Suppressor macrophage treated with lipopolysaccharide for 4 hours (primary cell): ENCODE results near the gene RASSF7.
A peak's percentile ranks its signal among the peaks of the same experiment; 100 is the strongest.

ENCODE experiments used
- DNase-seq: peaks from one replicate; pipeline ENCODE4 v3.0.0-alpha.2; 2020

RASSF7 gene

DNA sequence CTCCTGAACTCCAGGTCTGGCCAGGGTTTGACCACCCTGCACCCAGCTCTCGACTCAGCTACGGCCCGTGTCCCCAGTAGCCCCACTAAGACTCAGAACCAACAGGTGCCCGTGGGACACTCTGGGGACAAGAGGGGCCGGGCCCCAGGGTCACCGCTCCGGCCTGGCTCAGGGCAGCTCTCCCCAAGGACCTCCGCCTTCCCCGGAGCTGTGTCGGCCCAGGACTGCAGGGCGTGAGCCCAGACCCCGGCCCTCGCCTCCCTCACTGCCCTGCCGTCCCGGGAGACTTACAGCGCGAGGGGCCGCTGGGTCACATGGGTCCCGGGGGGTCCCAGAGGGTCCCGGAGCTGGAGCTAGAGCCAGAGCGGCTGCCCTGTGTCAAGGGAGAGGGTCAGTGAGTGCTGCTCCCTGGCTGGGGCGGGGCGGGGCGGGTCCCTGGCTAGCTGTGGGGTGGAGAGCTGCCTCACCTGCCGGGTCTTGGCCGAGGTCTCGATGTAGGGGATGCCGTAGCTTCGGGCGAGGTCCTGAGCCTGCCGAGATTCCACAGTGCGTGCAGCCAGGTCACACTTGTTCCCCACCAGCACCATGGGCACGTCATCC, 27.7 kb upstream of the RASSF7 start:
- DNase-seq = no peak

- DNase-seq = no peak
Measured at GRCh38 chr11:533586-534395, 27.0 kb upstream of the RASSF7 start.

DNA sequence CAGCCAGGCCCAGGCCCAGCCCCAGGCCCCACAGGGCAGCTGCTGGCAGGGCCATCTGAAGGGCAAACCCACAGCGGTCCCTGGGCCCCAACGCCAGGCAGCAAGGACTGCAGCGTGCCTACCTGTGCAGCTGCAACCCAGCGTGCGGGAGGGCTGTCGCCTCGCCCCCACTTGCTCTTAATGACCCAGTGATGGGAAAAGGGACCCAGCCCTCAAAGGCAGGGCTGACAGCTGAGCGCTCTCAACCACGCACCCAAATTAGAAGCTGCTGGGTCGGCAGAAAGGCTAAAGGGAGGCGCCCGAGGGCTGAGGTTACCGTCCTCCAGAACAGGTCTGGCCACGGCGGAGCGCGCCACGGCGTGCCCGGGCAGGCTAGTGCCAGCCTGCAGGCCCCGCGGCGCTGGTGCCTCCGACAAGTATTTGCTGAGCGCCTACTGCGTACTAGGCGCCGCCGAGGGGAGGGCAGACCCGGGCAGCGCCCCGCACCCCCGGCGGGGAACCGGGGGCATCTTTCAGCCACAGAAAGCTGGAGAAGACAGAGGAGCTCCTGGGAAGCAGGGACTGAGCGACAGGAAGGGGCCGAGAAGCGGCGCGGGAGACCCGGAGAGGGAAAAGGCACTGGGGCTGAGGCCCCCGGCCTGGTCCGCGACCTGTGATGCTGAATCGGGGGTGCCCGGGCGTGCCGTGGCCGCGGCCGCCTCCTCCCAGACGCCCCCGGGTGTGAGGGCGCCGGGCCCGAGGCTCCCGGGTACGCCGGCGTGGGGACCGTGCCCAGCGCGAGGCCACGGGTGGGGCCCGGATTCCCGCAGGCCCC, 26.2 kb upstream of the RASSF7 start:
- DNase-seq = peak; percentile 27

GRCh38 chr11:535210-535518, 25.6 kb upstream of the RASSF7 start:
- no peak for DNase-seq

- DNase-seq = peak; percentile 98
Measured at GRCh38 chr11:535519-536454, 25.0 kb upstream of the RASSF7 start, which contains the start of gene HRAS. HRAS (minus strand) TSS chr11:535576.

- DNase-seq = peak; percentile 76
Measured at GRCh38 chr11:536841-537621, 23.7 kb upstream of the RASSF7 start, which contains the start of gene LRRC56. LRRC56 (plus strand) TSS chr11:537527; CDS start chr11:540685, 3,158 bp downstream.

DNA sequence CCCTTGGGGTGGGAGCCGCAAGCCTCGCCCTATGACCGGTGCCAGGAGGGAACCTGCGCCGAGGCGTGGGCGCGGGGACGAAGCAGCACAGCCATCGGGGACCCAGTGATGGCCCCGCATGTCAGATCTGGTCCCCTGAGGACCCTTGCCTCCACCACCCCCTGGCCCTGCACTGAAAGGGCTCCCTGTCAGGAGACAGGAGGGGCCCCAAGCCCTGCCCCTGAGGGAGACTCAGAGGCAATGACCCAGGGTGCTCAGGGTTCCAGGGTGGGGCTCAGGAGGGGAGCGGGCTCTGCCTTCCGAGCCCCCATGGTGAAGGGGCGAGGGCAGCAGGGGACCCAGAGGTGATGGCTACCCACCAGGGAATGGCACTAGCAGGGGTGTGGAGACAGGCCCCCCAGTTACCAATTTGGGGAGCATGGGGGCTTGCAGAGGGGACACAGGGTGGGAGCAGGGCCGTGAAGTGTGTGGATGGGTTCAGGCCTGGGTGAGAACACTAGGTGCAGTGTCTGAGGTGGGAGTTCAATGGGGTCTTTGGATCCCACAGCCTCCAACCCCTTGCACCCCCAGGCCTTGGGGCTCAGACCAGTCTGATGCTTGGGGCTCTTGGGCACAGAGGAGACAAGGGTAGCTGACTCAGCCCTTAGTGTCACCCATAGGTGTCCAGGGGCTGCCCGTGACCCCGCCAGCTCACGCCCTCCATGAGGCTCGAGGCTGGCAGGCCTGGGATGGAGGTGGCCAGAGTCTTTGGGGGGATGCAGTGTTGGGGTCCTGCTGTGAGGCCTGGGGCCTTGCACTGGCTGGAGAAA, 22.9 kb upstream of the RASSF7 start:
- no peak for DNase-seq

GRCh38 chr11:538431-539051, 22.2 kb upstream of the RASSF7 start:
- DNase-seq = no peak

DNA sequence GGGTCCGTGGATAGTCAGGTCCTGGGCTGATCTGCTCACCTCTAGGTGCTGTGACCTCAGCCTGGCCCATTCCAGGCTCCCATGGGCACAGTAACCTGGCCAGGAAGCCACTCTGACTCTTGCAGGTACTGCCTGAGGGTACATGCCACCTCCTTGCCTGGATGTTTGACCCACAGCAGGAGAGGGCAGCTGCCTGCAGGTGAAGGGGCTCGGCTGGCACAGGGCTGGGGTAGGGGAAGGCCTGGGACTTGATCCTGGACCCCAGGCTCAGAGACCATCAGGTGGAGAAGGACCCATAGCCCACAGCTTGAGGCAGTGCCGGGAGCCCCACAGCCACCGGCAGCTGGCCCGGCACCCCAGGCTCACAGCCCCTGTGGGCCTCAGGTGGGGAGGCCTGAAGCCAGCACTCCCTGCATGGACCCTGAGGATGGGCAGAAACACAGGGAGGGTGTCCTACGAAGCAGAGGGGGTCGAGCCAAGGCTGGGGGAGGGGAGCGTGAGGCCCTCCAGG, 20.7 kb upstream of the RASSF7 start:
- DNase-seq = no peak

GRCh38 chr11:540583-541432, 20.0 kb upstream of the RASSF7 start:
- no peak for DNase-seq

DNA sequence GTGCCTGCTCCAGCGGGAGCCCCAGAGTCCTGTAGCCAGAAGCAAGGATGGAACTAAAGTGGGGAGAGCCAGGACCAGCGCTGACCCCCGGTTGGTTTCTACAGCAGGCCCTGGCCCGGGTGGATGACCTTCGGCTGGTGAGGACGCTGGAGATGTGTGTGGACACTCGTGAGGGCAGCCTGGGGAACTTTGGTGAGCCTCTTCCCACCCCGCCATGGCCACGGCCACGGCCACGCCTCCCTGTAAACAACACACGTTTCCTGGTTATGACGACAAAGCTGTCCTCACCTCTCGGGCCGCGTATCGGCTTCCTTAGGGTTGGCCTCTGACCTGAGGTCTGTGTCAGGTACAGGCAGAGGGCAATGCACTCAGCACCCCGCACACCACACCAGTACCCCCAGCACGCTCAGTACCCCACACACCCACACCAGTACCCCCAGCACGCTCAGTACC, 19.3 kb upstream of the RASSF7 start:
- no peak for DNase-seq

DNA sequence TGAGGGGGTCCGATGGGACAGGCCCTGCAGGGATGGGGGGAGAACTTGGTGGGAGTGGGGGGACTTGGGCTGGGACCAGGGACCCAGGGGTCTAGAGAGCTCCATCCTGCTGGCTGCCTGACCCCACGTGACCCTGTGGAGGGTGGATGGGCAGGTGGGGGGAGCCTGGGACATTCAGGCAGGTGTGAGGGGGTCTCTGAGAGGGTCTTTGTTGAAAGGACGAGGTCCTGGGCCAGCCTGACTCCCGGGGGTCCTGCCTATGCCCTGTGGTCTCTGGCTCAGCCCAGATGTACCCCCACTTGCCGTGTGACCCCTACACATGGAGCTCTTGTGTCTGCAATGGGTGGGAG, 16.0 kb upstream of the RASSF7 start:
- DNase-seq = no peak

DNA sequence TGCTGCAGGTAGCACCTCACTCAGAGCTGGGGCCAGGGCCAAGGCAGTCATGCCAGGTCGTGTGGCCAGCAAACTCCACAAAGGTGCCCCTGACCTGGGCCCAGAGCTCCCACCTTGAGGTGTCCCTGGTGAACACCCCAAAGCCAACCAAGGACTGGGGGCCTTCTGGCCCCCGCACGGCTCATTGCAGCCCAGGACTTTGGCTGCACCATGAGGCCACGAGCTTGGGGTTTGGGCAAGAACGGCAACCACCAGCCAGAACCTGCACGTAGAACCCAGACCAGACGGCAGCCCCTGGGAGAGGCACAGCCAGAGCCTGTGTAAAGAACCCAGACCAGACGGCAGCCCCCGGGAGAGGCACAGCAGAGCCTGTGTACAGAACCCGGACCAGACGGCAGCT, 15.6 kb upstream of the RASSF7 start:
- no peak for DNase-seq

- no peak for DNase-seq
Measured at GRCh38 chr11:548700-549603, 11.8 kb upstream of the RASSF7 start.

DNA sequence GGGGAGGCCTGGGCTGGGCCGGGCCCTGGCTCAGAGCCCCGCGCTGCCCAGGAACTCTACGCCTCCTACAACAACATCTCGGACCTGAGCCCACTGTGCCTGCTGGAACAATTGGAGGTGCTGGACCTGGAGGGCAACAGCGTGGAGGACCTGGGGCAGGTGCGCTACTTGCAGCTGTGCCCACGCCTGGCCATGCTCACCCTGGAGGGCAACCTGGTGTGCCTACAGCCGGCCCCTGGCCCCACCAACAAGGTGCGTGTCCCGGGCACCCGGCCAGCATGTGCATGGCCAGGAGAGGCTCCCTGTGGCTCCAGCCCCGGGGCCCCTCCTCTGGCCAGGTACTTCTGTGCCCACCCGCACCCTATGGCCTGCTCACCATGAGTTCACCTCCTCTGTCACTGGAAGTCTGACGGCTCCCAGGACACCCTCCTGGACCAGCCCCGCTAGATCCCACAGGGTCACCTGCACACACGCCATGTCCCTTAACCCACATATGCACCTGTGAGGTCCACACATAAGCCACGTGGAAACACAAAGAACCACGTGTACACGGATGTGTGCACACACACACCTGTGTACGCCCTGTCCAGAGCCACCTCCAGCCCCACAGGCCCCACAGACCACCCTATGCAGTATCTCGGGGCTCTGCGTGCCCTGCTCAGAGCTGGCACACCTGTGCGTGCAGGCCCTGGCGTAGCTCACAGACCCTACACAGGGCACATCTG, 10.6 kb upstream of the RASSF7 start:
- DNase-seq = no peak

DNA sequence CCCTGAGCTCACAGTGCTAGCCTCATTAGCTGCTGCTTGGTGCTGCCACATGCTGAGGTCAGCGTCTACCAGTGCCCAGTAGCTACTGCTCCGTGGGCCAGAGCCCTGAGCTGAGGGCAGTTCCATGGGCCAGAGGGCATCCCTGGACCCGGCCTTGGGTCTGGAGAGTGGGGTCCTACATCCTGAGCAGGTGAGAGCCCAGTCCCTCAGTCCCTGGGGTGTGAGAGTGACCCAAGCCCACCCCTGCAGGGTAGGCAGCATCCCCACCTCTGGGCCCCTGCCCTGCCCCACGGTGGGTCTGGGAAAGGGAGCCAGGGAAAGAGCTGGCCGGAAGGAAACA, 10.1 kb upstream of the RASSF7 start:
- no peak for DNase-seq

GRCh38 chr11:551131-551530, 9.6 kb upstream of the RASSF7 start:
- DNase-seq = no peak

DNA sequence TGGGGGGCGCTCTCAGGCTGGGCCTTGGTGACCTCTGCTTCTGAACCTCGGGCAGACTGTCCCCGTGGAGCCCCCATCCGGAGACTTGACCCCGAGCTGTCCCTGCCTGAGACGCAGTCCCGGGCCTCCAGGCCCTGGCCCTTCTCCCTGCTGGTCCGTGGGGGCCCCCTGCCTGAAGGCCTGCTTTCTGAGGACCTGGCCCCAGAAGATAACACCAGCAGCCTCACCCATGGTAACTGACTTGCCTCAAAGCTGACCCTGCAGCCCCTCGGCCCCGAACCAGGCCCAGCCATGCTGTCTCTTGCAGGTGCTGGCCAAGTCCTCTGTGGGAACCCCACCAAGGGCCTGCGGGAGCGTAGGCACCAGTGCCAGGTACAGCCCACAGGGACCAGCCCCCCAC, 9.2 kb upstream of the RASSF7 start:
- DNase-seq = no peak
